Measurements from ENCODE around the gene PKDCC.
"Not testable (repeated sequence)": the region's sequence is repeated elsewhere in the genome, so short reads cannot be mapped to it uniquely, and the experiment has no call there.

Gene PKDCC

DNA sequence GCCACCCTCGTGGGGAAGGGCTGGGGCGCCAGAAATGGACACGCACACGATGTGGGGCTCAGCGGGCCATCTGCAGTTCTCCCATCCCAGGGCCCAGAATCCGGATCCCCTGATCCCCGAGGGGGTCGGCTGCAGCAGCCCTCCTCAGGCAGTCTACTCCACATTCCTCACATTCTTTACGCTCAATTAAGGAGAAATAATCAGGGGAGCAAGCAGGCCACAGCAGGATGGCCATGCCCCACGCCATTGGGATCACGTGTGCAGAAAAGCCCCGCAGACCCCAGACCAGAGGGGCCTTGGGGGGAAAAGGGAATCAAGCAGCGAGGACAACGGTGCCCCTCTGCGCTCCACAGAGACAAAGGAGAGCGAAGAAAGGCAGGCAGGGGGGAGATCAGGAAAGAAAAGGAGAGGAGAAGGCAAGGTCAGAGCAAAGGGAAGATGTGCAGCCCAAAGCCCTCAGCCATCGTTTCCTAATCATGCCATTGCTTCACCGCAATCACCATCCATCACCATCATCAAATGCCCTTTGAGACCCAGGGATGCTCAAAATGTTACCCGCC is 17.5 kb upstream of the PKDCC start:
- no peak for DNase-seq (ENCODE audit: low read depth)

DNA sequence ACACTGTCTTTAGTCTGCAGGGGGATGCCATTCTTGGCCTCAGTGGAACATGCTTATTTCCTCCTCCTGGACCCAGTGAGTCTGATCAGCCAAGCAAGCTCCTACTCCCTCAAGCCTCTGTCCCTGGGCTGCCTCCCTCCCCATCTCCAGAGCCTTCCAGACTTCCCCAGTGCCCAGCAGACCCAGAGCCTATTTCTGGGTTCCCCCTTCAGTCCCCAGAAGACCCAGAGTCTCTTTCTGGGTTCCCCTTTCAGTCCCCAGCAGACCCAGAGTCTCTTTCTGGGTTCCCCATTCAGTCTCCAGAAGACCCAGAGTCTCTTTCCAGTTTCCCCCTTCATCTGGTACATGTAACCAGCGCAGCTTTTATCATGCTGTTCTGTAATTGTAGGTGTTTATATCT is 17.0 kb upstream of the PKDCC start:
- DNase-seq (ENCODE audit: low read depth): no peak

DNA sequence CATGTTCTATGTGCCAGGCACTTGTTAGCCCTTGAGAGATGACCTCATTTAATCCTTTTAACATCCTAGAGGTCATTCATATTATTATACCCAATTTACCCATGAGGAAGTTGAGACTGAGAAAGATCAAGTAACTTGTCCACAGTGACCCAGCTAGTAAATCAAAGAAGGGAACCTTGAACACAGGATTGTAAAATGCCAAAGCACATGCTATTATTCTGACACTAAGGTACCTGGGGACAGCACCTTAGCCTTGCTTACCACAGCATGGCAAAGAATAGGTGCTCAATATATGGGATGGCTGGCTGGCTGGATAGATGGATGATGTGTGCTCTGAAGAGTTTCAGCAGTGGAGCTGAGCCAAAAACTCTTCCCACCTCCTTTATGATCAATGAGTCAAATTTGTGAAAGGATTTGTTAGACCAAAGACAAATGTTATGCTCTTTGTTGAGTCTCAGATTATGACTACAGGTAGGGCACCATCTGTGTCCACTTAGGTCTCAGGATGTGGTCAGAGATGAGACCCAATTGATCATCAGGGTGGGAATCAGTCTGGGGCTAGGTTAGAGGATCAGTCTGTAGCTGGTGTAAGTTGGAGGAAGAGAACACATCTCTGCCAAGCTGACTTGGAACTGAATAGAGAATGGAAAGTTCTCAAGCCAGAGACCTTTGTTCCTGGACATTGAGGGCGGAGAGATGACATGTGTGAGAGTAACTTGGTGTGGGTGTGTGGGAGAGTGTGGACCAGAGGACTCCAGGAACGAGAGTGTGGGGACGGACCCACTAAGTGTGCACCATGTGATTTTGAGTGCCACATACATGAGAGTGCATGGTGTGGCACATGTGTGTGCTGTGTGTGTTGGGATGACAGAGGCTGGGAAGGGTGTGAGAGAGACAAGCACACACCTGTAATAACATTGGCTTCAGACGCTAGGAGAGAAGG is 16.3 kb upstream of the PKDCC start:
- no peak for DNase-seq (ENCODE audit: low read depth)

DNA sequence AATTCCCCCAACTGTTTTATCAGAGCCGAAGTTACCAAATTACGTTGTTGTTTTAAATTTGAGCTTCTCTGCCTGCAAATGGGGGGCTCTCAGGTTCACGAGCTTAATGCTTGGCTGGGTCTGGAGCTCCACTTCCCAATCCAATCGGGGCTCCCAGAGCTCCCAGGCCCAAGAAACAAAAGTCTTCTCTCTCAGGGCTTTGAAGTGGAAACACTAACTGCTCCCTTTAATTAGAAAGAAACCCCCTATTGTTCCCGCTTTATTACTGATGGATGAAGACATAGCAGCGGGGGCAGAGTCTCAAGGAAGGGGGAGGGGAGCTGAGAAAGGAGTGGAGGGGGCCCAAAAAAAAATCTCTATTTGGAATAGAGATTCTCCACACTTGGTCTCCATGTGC is 15.6 kb upstream of the PKDCC start:
- DNase-seq (ENCODE audit: low read depth): no peak

DNA sequence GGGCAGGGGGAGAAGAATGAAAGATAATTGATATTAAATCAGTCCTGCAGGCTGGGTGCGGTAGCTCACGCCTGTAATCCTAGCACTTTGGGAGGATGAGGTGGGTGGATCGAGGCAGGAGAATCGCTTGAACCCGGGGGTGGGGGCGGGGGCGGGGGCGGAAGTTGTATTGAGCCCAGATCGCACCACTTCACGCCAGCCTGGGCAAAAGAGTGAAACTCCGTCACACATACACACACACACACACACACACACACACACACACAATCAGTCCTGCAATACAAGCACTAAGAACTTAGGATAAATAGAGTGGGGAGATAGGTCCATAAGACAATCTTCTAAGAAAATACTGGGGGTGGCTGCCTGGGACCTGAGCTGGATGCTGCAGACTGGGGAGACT is 15.1 kb upstream of the PKDCC start:
- no peak for DNase-seq (ENCODE audit: low read depth)

DNA sequence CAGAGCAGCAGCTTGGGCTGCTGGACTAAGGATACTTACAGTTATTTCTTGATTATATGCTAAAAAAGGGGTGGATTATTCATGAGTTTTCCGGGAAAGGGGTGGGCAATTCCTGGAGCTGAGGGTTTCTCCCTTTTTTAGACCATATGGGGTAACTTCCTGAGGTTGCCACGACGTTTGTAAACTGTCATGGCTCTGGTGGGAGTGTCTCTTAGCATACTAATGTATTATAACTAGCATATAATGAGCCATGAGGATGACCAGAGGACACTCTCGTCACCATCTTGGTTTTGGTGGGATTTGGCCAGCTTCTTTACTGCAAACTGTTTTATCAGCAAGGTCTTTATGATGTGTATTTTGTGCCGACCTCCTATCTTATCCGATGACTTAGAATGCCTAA is 13.7 kb upstream of the PKDCC start:
- DNase-seq (ENCODE audit: low read depth): not testable (repeated sequence)

DNA sequence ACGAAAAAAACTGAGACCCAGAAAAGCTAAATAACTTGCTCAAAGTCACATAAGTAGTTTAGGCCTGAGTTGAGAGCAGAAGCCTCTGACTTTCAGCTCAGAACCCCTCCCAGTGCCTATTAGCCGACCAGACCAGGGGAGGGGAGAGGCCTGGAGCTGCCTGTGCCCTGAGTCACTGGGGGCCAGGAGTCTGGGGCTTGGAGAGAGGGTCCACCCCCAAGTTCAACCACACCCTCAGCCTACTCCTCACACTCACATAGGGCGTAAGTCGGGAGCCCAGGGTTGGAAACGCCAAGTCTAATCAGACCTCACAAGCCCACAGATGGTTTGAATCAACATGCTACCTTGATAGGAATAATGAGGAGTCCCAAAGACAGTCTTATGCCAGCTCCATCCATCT is 12.6 kb upstream of the PKDCC start:
- DNase-seq (ENCODE audit: low read depth): no peak

- DNase-seq (ENCODE audit: low read depth): no peak
Measured at GRCh38 chr2:42036413-42036812, 11.4 kb upstream of the PKDCC start.

DNA sequence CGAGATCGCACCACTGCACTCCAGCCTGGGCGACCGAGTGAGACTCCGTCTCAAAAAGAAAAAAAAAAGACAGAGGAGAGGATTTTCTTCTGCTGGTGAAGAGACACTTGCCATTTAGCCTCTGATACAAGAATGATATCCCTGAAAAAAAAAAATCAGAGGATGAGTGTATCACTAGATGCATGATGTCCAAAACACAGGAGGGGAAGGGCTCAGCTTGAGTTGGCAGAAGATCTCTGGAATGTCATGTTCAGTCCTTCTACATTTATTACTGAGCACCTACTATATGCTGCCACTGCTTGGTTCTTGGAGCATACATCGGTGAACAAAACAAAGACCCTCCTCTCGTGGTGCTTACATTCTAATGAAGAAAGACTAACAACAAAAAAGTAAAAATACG is 10.9 kb upstream of the PKDCC start:
- no peak for DNase-seq (ENCODE audit: low read depth)

- no peak for DNase-seq (ENCODE audit: low read depth)
Measured at GRCh38 chr2:42040643-42041278, 7.1 kb upstream of the PKDCC start.

DNA sequence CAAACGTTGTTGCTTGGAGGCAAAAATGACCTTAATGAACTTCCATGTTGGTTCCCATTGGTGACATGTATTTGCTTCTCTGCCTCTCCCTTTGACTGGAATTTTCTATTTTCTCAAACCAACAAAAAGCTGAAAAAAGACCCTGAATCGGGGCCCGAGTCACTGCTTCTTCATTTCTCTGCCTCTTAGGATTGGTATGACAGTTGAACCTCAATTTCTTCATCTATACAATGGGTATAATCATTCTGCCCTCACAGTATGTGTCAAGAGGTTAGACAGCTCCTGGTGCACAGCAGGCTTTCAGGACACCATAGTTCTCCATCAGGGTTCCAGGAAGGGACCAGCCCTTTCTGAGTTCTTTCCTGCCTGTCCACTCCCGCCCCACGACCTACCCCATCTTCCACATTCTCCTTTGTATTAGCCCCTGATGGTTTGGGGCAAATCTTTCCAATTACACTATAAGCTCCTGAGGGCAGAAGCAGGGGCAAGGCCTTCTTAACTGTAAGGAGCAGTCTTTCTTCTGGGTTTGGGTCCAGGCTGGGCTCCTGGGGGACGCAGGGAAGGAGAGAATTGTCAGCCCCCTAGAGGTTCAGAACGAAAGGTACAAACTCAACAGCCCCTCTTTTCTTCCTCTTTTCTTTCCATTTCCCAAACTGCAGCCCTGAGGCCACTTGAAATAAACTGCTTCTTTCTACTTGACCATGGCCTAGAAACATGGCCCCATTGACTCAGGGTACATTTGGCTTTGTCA is 6.3 kb upstream of the PKDCC start:
- DNase-seq (ENCODE audit: low read depth): no peak

GRCh38 chr2:42042631-42043355 is 5.0 kb upstream of the PKDCC start:
- no peak for DNase-seq (ENCODE audit: low read depth)

- DNase-seq (ENCODE audit: low read depth): no peak
Measured at GRCh38 chr2:42043789-42044394, 3.9 kb upstream of the PKDCC start.

GRCh38 chr2:42044939-42045338 is 2.9 kb upstream of the PKDCC start:
- DNase-seq (ENCODE audit: low read depth): no peak

- DNase-seq (ENCODE audit: low read depth): no peak
Measured at GRCh38 chr2:42045352-42045751, 2.5 kb upstream of the PKDCC start.

GRCh38 chr2:42045848-42046748 is 1.7 kb upstream of the PKDCC start:
- no peak for DNase-seq (ENCODE audit: low read depth)

DNA sequence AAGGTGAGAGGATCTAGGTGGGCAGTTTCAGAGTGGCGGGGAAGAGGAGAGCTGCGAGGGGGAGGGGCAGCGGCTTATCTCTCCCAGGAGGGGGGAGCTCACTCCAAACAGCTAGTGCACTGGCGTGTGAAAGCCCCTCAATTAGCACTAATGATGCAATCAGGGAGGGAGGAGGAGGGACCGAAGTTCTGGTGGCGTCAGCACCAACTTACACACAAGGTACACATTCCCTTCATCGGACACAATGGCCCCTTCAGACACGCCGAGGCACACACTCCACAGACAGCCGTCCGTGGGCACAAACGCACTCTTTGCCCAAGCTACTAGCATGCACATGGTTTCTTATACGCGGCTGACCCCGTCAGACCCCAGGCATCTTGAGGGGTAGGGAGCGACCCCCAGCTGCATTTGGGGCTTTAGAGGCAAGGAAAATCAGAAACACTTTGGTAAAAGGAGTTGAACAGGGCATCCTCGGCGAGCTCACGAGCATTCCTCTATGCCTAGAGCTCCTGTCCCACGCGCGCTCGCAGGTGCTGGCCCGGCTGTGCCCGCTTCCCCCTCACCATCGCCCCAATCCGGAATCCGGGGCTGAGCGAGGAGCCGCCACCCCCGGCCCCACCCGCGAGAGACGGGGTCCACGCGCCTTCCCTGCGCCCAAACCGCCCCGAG is 868 bp upstream of the PKDCC start:
- no peak for DNase-seq (ENCODE audit: low read depth)

DNA sequence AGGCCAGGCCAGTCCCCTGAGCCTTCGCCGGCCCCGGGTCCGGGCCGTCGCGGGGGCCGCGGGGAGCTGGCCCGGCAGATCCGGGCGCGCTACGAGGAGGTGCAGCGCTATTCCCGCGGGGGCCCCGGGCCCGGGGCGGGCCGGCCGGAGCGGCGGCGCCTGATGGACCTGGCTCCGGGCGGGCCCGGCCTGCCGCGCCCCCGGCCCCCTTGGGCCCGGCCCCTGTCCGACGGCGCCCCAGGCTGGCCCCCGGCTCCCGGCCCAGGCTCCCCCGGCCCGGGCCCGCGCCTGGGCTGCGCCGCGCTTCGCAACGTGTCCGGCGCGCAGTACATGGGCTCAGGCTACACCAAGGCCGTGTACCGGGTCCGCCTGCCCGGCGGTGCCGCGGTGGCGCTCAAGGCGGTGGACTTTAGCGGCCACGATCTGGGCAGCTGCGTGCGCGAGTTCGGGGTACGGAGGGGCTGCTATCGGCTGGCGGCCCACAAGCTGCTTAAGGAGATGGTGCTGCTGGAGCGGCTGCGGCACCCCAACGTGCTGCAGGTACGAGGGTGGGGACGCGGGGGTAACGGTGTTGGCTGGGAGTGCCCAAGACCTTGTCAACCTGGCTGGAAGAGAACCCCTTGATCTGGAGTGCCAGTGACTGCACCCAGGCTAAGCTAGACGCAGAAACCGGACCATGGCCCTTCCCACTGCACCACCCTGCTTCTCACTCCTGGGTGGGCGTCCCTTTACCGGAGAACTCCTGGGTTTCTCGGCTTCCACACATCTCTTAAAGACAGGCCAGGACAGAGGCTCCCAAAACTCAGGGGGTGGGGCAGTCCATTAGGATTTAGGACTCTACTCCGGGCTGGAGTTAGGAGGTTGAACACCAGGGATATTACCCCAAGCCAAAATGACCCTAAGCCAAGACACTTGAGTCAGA is 739 bp downstream of the PKDCC start:
- DNase-seq (ENCODE audit: low read depth): no peak
